T-cell (primary cell): ENCODE results near the gene CDH6. TPM values are rescaled to one million over a fixed set of nuclear protein-coding genes. Genes with fewer than 3 reads are reported as not detected.

Experiments used
- ATAC-seq, 4 experiments: fragments of 200-7000 bp in 3 of 4; fragments of 150-1000 bp in 1 of 4; cut with Tn5 transposase; replicated peaks in 1 of 4; 1 replicate in 3 of 4; 2 replicates in 1 of 4; pipeline ENCODE4 v1.10.0; 2021; ENCODE audit warnings: moderate library complexity in 3 of 4, mild to moderate bottlenecking in 2 of 4, moderate number of reproducible peaks in 1 of 4
- CTCF ChIA-PET, 2 donors: fragments of 300-600 bp; sonication (Branson Sonifier 250); formaldehyde crosslinking; loops; one replicate each; lab custom pipeline; 2022; ENCODE audit warnings: antibody characterized with exemption in 2 of 2; lab: Charles Lee
- POLR2A ChIA-PET, 2 donors: fragments of 300-600 bp; sonication (Branson Sonifier 250); formaldehyde crosslinking; loops; one replicate each; lab custom pipeline; 2022; ENCODE audit warnings: antibody characterized with exemption in 2 of 2; lab: Charles Lee
- DNase-seq, 35 experiments: peaks; one replicate each; pipeline versions ENCODE4 v3.0.0 to v3.0.0-alpha.2; 2013 to 2023
- H3K27ac ChIP-seq: one replicate; pipeline ENCODE4 v1.5.1; 2013; ENCODE audit warnings: low read length
- H3K27me3 ChIP-seq, 2 experiments: replicated peaks in 1 of 2; 1 replicate in 1 of 2; 2 replicates in 1 of 2; pipeline versions ENCODE4 v1.6.1 to v1.7.0; 2013; ENCODE audit warnings: low read length in 1 of 2, mixed read lengths in 1 of 2; ENCODE audit not compliant: control insufficient read depth in 2 of 2, insufficient read depth in 2 of 2; ENCODE audit errors: extremely low read depth in 1 of 2
- H3K36me3 ChIP-seq, 2 donors: 1 replicate in 1 of 2; 2 replicates in 1 of 2; pipeline versions ENCODE4 v1.6.1 to v1.7.0; 2013; ENCODE audit warnings: low read length in 1 of 2; ENCODE audit not compliant: control insufficient read depth in 2 of 2, insufficient read depth in 1 of 2; ENCODE audit errors: extremely low read depth in 1 of 2
- H3K4me1 ChIP-seq, 2 experiments: 1 replicate in 1 of 2; 2 replicates in 1 of 2; pipeline versions ENCODE4 v1.6.1 to v1.7.0; 2013; ENCODE audit warnings: low read length in 2 of 2, mixed read lengths in 1 of 2; ENCODE audit not compliant: insufficient read depth in 2 of 2, control insufficient read depth in 1 of 2; ENCODE audit errors: extremely low read depth in 1 of 2
- H3K4me3 ChIP-seq, 2 donors: 1 replicate in 1 of 2; 2 replicates in 1 of 2; pipeline versions ENCODE4 v1.5.1 to v1.7.0; 2013; ENCODE audit warnings: mild to moderate bottlenecking in 2 of 2, low read length in 1 of 2, moderate library complexity in 1 of 2; ENCODE audit not compliant: control insufficient read depth in 1 of 2; ENCODE audit errors: extremely low read depth in 1 of 2
- H3K9me3 ChIP-seq: 2 replicates; pipeline ENCODE4 v1.7.0; 2013
- H3K27ac Mint-ChIP-seq, 2 donors: one replicate each; pipeline ENCODE4 v1.8.0; 2020 to 2021; ENCODE audit warnings: mild to moderate bottlenecking in 2 of 2, mixed read lengths in 2 of 2
- H3K27me3 Mint-ChIP-seq, 2 donors: one replicate each; pipeline ENCODE4 v1.8.0; 2021 to 2022; ENCODE audit warnings: mixed read lengths in 2 of 2
- H3K36me3 Mint-ChIP-seq: one replicate; pipeline ENCODE4 v1.8.0; 2021; ENCODE audit warnings: mixed read lengths
- H3K4me1 Mint-ChIP-seq, 3 donors: one replicate each; pipeline ENCODE4 v1.8.0; 2020 to 2022; ENCODE audit warnings: mixed read lengths in 3 of 3, mild to moderate bottlenecking in 1 of 3
- H3K4me3 Mint-ChIP-seq, 3 donors: one replicate each; pipeline ENCODE4 v1.8.0; 2020 to 2022; ENCODE audit warnings: mild to moderate bottlenecking in 3 of 3, mixed read lengths in 3 of 3, moderate library complexity in 3 of 3
- H3K9me3 Mint-ChIP-seq, 3 donors: one replicate each; pipeline ENCODE4 v1.8.0; 2020 to 2022; ENCODE audit warnings: mixed read lengths in 3 of 3
- WGBS: methylation state at CpG from one replicate; pipeline ENCODE4 v1.1.5; 2013; ENCODE audit warnings: missing lambda C conversion rate; ENCODE audit not compliant: insufficient coverage; 5-methylcytosine and 5-hydroxymethylcytosine counted together
- total RNA-seq, 35 experiments: library from RNA in 6 of 35; stranded (reverse) in 6 of 35; fragments of 120-200 nt in 1 of 35; gene quantifications; one replicate each; pipeline versions ENCODE4 v1.2.1 to v1.2.4 and lab custom pipeline; 2013 to 2026

Gene CDH6
- total RNA-seq, 5 donors from 2014 or later (not counting 1 experiment from before 2014, with no cell fraction given), result 0.15 TPM; not detected in 4

- CTCF ChIA-PET, result interaction anchor here in 1 of 2 donors (1.3 kb wide), 1 partner anchor 11 kb away, joined by 3 read pairs; no protein-coding TSS in a partner anchor
- Histone ChIP-seq H3K9me3 (no peaks in the 10 kb centered on the region), H3K27ac (no peak overlapping the region), H3K27me3 (peaks cover 0 to 3% of the 10 kb centered on the region in 2 experiments), H3K36me3 (no peaks in the 10 kb centered on the region), H3K4me3 (no peak overlapping the region), H3K4me1 (no peaks in the 10 kb centered on the region)
- Mint-ChIP-seq H3K4me1 (no peaks in the 10 kb centered on the region), H3K27ac (no peak overlapping the region), H3K27me3 (no peaks in the 10 kb centered on the region), H3K36me3 (no peaks in the 10 kb centered on the region), H3K4me3 (no peak overlapping the region), H3K9me3 (no peaks in the 10 kb centered on the region)
- ATAC-seq (no peak), DNase-seq (no peak)
- 62% methylated on average over 2 of the region's 4 CpGs for WGBS
- POLR2A ChIA-PET, result no interaction called here
Observed at GRCh38 chr5:31269259-31269658, 75.8 kb downstream of the CDH6 start.

GRCh38 chr5:31270396-31270795 is 76.9 kb downstream of the CDH6 start:
- Histone ChIP-seq H3K27me3 (peaks cover 0 to 3% of the 10 kb centered on the region in 2 experiments), H3K27ac (no peak overlapping the region), H3K9me3 (no peaks in the 10 kb centered on the region), H3K4me1 (no peaks in the 10 kb centered on the region), H3K4me3 (no peak overlapping the region), H3K36me3 (no peaks in the 10 kb centered on the region)
- ChIA-PET POLR2A (no interaction called here), CTCF (interaction anchor here in 1 of 2 donors (1.3 kb wide), 1 partner anchor 10 kb away, joined by 3 read pairs; no protein-coding TSS in a partner anchor)
- Mint-ChIP-seq H3K4me1 (no peaks in the 10 kb centered on the region), H3K36me3 (no peaks in the 10 kb centered on the region), H3K27me3 (no peaks in the 10 kb centered on the region), H3K9me3 (no peaks in the 10 kb centered on the region), H3K27ac (no peak overlapping the region), H3K4me3 (no peak overlapping the region)
- ATAC-seq (no peak), DNase-seq (no peak)
- 88% methylated on average over 3 of the region's 5 CpGs for WGBS

- no peak for DNase-seq
- Histone ChIP-seq H3K36me3 (no peaks in the 10 kb centered on the region), H3K4me3 (no peak overlapping the region), H3K27ac (no peak overlapping the region), H3K9me3 (no peaks in the 10 kb centered on the region), H3K4me1 (no peaks in the 10 kb centered on the region), H3K27me3 (peaks cover 0 to 3% of the 10 kb centered on the region in 2 experiments)
- Mint-ChIP-seq H3K36me3 (no peaks in the 10 kb centered on the region), H3K9me3 (peaks cover 0 to 2% (median 0%) of the 10 kb centered on the region in 3 donors), H3K4me3 (no peak overlapping the region), H3K4me1 (no peaks in the 10 kb centered on the region), H3K27me3 (no peaks in the 10 kb centered on the region), H3K27ac (no peak overlapping the region)
- WGBS, result no CpG with 5 or more reads among the region's 6 CpGs
- ChIA-PET CTCF (no interaction called here), POLR2A (no interaction called here)
- no peak for ATAC-seq
Observed at GRCh38 chr5:31271567-31271966, 78.1 kb downstream of the CDH6 start.

GRCh38 chr5:31273161-31273560 is 79.7 kb downstream of the CDH6 start:
- no peaks in the 10 kb centered on the region for H3K36me3 Mint-ChIP-seq
- CTCF ChIA-PET, result no interaction called here
- H3K9me3 Mint-ChIP-seq, result peaks cover 0 to 2% (median 0%) of the 10 kb centered on the region in 3 donors
- ATAC-seq, result no peak
- H3K4me3 Mint-ChIP-seq, result no peak overlapping the region
- no peak for DNase-seq
- Histone ChIP-seq H3K27me3 (peaks cover 0 to 3% of the 10 kb centered on the region in 2 experiments), H3K27ac (no peak overlapping the region), H3K36me3 (no peaks in the 10 kb centered on the region), H3K4me1 (no peaks in the 10 kb centered on the region), H3K9me3 (no peaks in the 10 kb centered on the region), H3K4me3 (no peak overlapping the region)
- no peaks in the 10 kb centered on the region for H3K4me1 Mint-ChIP-seq
- WGBS, result 85% methylated on average over 6 of the region's 10 CpGs
- H3K27me3 Mint-ChIP-seq, result no peaks in the 10 kb centered on the region
- POLR2A ChIA-PET, result no interaction called here
- H3K27ac Mint-ChIP-seq, result no peak overlapping the region

- Mint-ChIP-seq H3K27me3 (no peaks in the 10 kb centered on the region), H3K27ac (no peak overlapping the region), H3K36me3 (no peaks in the 10 kb centered on the region), H3K4me1 (no peaks in the 10 kb centered on the region), H3K9me3 (peaks cover 0 to 2% (median 0%) of the 10 kb centered on the region in 3 donors), H3K4me3 (no peak overlapping the region)
- Histone ChIP-seq H3K4me1 (no peaks in the 10 kb centered on the region), H3K9me3 (no peaks in the 10 kb centered on the region), H3K36me3 (no peaks in the 10 kb centered on the region), H3K27ac (no peak overlapping the region), H3K4me3 (no peak overlapping the region), H3K27me3 (peaks cover 0 to 3% of the 10 kb centered on the region in 2 experiments)
- ChIA-PET CTCF (no interaction called here), POLR2A (no interaction called here)
- DNase-seq (no peak), ATAC-seq (no peak)
- WGBS, result no CpG with 5 or more reads among the region's 8 CpGs
Observed at GRCh38 chr5:31273631-31274378, 80.3 kb downstream of the CDH6 start.

- Mint-ChIP-seq H3K27ac (no peak overlapping the region), H3K36me3 (no peaks in the 10 kb centered on the region), H3K4me3 (no peak overlapping the region), H3K9me3 (peaks cover 0 to 6% (median 2%) of the 10 kb centered on the region in 3 donors), H3K27me3 (peaks cover 0 to 3% of the 10 kb centered on the region in 2 donors), H3K4me1 (no peaks in the 10 kb centered on the region)
- H3K4me3 ChIP-seq, result no peak overlapping the region
- no peak overlapping the region for H3K27ac ChIP-seq
- POLR2A ChIA-PET, result no interaction called here
- no peaks in the 10 kb centered on the region for H3K9me3 ChIP-seq
- no peak for DNase-seq
- CTCF ChIA-PET, result interaction anchor here in 1 of 2 donors (0.7 kb wide), 1 partner anchor 10 kb away, joined by 3 read pairs; no protein-coding TSS in a partner anchor
- no peak for ATAC-seq
- H3K4me1 ChIP-seq, result no peaks in the 10 kb centered on the region
- no CpG with 5 or more reads among the region's 4 CpGs for WGBS
- H3K27me3 ChIP-seq, result no peaks in the 10 kb centered on the region
- H3K36me3 ChIP-seq, result no peaks in the 10 kb centered on the region
Observed at GRCh38 chr5:31280210-31280609, 86.7 kb downstream of the CDH6 start.
